CD4-positive, alpha-beta T cell treated with Interleukin-4 for 1 hour (primary cell): ENCODE data around the gene GFPT2.
A peak's percentile ranks its signal among the peaks of the same experiment; 100 is the strongest.
"Not testable (repeated sequence)": the region's sequence is repeated elsewhere in the genome, so short reads cannot be mapped to it uniquely, and the experiment has no call there.

Source experiments
- DNase-seq, 2 donors: peaks; one replicate each; pipeline ENCODE4 v3.0.0-alpha.2; 2020 to 2022

GFPT2 gene

GRCh38 chr5:180303226-180304015, 49.7 kb downstream of the GFPT2 start:
- DNase-seq = no peak

GRCh38 chr5:180302256-180302655, 50.9 kb downstream of the GFPT2 start:
- DNase-seq = no peak

- DNase-seq = no peak
Measured at GRCh38 chr5:180301253-180301652, 51.9 kb downstream of the GFPT2 start.

- no peak for DNase-seq
Measured at GRCh38 chr5:180299526-180299925, 53.6 kb downstream of the GFPT2 start.

- not testable (repeated sequence) for DNase-seq
Measured at GRCh38 chr5:180299014-180299413, 54.1 kb downstream of the GFPT2 start.

GRCh38 chr5:180297587-180298282, 55.4 kb downstream of the GFPT2 start:
- no peak for DNase-seq

GRCh38 chr5:180296771-180297170, 56.4 kb downstream of the GFPT2 start:
- DNase-seq = peak in 1 of 2 donors; percentile 32

GRCh38 chr5:180294913-180295555, 58.1 kb downstream of the GFPT2 start:
- no peak for DNase-seq

- DNase-seq = peak in 1 of 2 donors; percentile 39
Measured at GRCh38 chr5:180294411-180294810, 58.7 kb downstream of the GFPT2 start.

- peak; percentile 86 for DNase-seq
Measured at GRCh38 chr5:180291943-180292831, 60.9 kb downstream of the GFPT2 start, which contains the start of gene MAPK9. Gene MAPK9, minus strand, starts transcription at chr5:180292083. Its CDS starts 11,522 bp downstream, at chr5:180280561.

- DNase-seq = no peak
Measured at GRCh38 chr5:180291234-180291940, 61.7 kb downstream of the GFPT2 start.

- DNase-seq = no peak
Measured at GRCh38 chr5:180290568-180291233, 62.4 kb downstream of the GFPT2 start.

GRCh38 chr5:180289966-180290365, 63.2 kb downstream of the GFPT2 start:
- DNase-seq = no peak

- DNase-seq = no peak
Measured at GRCh38 chr5:180289433-180289832, 63.7 kb downstream of the GFPT2 start.

- no peak for DNase-seq
Measured at GRCh38 chr5:180287868-180288267, 65.3 kb downstream of the GFPT2 start.

GRCh38 chr5:180287404-180287803, 65.7 kb downstream of the GFPT2 start:
- no peak for DNase-seq

- DNase-seq = no peak
Measured at GRCh38 chr5:180284149-180284548, 69.0 kb downstream of the GFPT2 start.

GRCh38 chr5:180283026-180283615, 70.0 kb downstream of the GFPT2 start:
- no peak for DNase-seq

GRCh38 chr5:180282281-180282680, 70.9 kb downstream of the GFPT2 start:
- no peak for DNase-seq

- no peak for DNase-seq
Measured at GRCh38 chr5:180281706-180282105, 71.4 kb downstream of the GFPT2 start.

GRCh38 chr5:180274695-180275094, 78.4 kb downstream of the GFPT2 start:
- DNase-seq = no peak
